ENCODE data around the gene LRRC1.

- no peak for TF ChIP-seq YY1 (IDR thresholded peaks at IDR 0.05; ENCODE audit: insufficient read depth, insufficient read length)
- no peak for TF ChIP-seq ZNF274 (IDR thresholded peaks at IDR 0.05; ENCODE audit: low read depth, low read length)
These were observed 42.4 kb upstream of the LRRC1 start for GRCh38 chr6:53752440-53752839.

Measured in NT2/D1 (cell line).